Bronchial epithelial cell (primary cell): ENCODE measurements around the gene PRR19. TPM values are rescaled to one million over a fixed set of nuclear protein-coding genes. Genes with fewer than 3 reads are reported as not detected.

Experiments
- DNase-seq: peaks from one replicate; pipeline ENCODE4 v3.0.0-alpha.2; 2010; ENCODE audit warnings: low read depth
- FAIRE-seq: peaks from 2 replicates; lab custom pipeline; 2011; peaks lifted over from hg19 to GRCh38; lab: Jason Lieb, UNC
- H3K27me3 ChIP-seq: 2 replicates; pipeline ENCODE4 v1.5.1; 2011; ENCODE audit warnings: low read length; ENCODE audit not compliant: control insufficient read depth, insufficient read depth
- H3K36me3 ChIP-seq: 2 replicates; pipeline ENCODE4 v1.5.1; 2011; ENCODE audit warnings: low read length; ENCODE audit not compliant: control insufficient read depth, insufficient read depth
- H3K4me3 ChIP-seq: 2 replicates; pipeline ENCODE4 v1.5.1; 2011; ENCODE audit warnings: mild to moderate bottlenecking, low read depth, low read length, control low read depth
- total RNA-seq: library from RNA; depleted of rRNA; stranded (reverse); fragments of >200 nt; gene quantifications from 2 replicates; pipeline ENCODE4 v1.2.1, GENCODE V29; 2014
- TF ChIP-seq, protein P1 (sequence below): IDR thresholded peaks from 2 replicates; pipeline ENCODE4 v1.5.1; 2011; ENCODE audit warnings: mild to moderate bottlenecking, moderate library complexity, low read length, control low read depth, inconsistent platforms; ENCODE audit not compliant: insufficient read depth, severe bottlenecking

PRR19 gene
- total RNA-seq, 1 donor from 2014 or later, result not detected

DNA sequence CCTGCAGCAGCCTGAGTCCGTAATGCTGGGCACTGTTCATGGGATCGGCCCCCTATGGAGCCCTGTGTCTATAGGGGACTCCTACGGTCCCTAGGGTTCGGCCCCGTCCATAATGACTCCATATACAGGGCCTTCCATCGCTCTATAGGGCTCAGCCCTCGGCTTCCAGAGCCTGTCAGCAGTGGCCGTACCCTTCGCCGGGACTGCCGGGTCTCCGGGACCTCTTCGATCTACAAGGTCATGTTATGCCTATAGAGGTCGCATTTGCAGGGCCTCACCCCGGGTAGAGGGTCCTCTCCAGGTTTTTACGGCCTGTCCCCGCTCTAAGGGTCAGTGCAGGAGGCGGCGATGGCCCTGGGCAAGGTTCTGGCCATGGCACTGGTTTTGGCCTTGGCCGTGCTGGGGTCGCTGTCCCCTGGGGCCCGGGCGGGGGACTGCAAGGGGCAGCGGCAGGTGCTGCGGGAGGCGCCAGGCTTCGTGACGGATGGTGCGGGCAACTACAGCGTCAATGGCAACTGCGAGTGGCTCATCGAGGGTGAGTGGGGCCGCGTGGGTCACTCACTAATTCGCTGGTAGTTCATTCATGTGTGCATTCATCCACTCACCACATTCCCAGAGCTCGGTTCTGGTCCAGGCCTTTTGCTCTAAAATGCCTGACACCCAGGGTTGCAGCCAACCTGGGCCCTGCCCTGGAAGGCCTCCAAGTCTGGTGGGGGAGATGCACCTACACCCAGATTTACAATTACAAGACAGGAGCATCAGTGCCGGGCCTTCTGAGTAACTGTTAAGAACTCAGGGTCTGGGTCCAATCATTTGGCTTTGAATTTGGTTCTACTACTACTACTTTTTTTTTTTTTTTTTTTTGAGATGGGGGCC is 24.2 kb downstream of the PRR19 start:
- H3K36me3 ChIP-seq, result no peaks in the 10 kb centered on the region
- DNase-seq, result no peak
- no peak for FAIRE-seq
- H3K4me3 ChIP-seq, result peak overlapping the region; percentile 86
- H3K27me3 ChIP-seq, result peaks cover 6% of the 10 kb centered on the region
- TF ChIP-seq, protein P1, sequence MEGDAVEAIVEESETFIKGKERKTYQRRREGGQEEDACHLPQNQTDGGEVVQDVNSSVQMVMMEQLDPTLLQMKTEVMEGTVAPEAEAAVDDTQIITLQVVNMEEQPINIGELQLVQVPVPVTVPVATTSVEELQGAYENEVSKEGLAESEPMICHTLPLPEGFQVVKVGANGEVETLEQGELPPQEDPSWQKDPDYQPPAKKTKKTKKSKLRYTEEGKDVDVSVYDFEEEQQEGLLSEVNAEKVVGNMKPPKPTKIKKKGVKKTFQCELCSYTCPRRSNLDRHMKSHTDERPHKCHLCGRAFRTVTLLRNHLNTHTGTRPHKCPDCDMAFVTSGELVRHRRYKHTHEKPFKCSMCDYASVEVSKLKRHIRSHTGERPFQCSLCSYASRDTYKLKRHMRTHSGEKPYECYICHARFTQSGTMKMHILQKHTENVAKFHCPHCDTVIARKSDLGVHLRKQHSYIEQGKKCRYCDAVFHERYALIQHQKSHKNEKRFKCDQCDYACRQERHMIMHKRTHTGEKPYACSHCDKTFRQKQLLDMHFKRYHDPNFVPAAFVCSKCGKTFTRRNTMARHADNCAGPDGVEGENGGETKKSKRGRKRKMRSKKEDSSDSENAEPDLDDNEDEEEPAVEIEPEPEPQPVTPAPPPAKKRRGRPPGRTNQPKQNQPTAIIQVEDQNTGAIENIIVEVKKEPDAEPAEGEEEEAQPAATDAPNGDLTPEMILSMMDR, result peak; percentile 23

DNA sequence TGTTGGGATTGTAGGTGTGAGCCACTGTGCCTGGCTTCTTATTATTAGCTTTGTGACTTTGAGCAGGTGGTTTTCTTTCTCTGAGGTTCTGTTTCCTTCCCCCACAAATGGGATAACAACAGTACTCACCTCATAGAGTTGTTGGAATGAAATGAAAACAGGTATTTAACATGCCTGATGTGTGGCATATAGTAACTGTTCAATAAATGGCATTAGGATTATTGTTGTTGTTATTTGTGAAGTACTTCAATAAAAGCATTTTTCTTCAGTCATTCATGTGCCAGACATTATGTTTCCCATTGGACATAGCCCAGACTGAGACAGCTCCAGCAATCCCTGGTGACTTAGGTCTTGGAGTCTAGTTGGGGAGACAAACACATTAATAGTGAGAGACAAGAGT is 25.0 kb downstream of the PRR19 start:
- no peak for DNase-seq
- no peak overlapping the region for H3K4me3 ChIP-seq
- no peak for FAIRE-seq

DNA sequence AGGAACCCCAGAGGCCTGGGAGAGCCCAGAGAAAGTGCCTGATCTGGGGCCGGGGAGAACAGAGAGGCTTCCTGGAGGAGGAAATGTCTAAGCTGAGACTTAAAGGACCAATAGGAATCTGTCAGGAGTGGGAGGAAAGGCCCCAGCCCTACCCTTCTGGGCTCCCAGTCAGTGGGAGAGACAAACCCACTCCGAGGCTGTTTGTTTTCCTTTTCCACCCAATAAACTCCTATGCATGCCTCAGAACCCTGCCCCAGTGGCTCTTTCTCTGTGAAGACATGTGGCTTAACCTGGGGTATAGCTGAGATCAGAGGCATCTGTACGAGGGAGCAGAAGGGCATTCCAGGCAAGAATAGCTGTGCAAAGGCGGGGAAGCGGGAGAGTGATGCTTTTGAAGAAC is 25.4 kb downstream of the PRR19 start:
- no peak for FAIRE-seq

More for the DNA sequence above, 25.0 kb downstream of the PRR19 start:
- Histone ChIP-seq H3K36me3 (no peaks in the 10 kb centered on the region), H3K27me3 (peaks cover 6% of the 10 kb centered on the region)
- TF ChIP-seq, protein P1, result no peak

DNA sequence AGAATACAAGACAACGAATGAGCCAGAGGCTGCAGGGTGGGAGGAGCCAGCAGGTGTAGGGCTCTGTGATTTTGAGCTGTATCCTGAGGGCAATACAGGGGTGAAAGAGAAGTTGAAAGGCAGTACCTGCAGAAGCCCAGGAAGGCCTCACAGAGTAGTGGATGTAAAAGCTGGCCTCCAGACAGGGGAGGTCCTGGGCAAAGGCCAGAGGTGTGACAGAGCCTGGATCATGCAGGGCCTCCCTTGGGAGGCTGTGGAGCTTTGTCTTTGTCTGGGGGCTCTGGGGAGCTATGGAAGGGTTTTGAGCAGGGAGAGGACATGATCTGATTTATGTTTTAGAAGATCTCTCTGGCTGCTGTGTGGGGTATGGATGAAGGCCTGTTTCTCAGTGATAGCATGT is 26.2 kb downstream of the PRR19 start:
- Histone ChIP-seq H3K36me3 (no peaks in the 10 kb centered on the region), H3K27me3 (peaks cover 6% of the 10 kb centered on the region), H3K4me3 (no peak overlapping the region)
- TF ChIP-seq, protein P1, result no peak
- FAIRE-seq (no peak), DNase-seq (no peak)

More for the DNA sequence above, 25.4 kb downstream of the PRR19 start:
- Histone ChIP-seq H3K36me3 (no peaks in the 10 kb centered on the region), H3K27me3 (peaks cover 6% of the 10 kb centered on the region), H3K4me3 (no peak overlapping the region)
- DNase-seq, result no peak
- TF ChIP-seq, protein P1, result no peak

DNA sequence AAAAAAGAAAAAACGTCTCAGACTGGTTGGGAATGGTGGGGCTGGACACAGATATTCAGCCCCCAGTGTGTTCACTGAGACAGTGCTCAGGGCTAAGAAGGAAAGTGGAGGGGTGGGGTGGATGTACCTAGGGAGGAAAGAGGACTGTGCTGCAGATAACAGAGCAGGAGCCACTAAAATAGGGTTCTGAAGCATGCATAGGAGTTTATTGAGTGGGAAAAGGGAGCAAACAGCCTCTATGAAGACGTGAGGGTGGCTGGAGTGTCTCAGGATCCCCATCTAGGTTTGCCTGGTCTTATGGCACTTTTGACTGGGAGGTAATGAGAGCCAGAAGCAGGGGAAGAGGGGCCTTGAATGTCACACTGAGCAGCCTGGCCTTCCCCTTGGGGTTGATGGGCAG is 26.9 kb downstream of the PRR19 start:
- TF ChIP-seq, protein P1, result no peak
- no peak for DNase-seq
- peak; percentile 36 for FAIRE-seq

More for the DNA sequence above, 26.9 kb downstream of the PRR19 start:
- peaks cover 2% of the 10 kb centered on the region for H3K27me3 ChIP-seq
- H3K4me3 ChIP-seq, result no peak overlapping the region
- no peaks in the 10 kb centered on the region for H3K36me3 ChIP-seq
